ENCODE data around the gene RAD51B.

GRCh38 chr14:68598089-68598488 lies 778.5 kb downstream of the RAD51B start:
- TF ChIP-seq CTCF (conservative IDR thresholded peaks at IDR 0.05; ENCODE audit: low read depth, low read length) (no peak), EZH2 (IDR thresholded peaks at IDR 0.05; ENCODE audit: low read length, unreplicated experiment) (no peak), EZH2phosphoT487 (IDR thresholded peaks at IDR 0.05; ENCODE audit: borderline replicate concordance, low read length) (no peak)

Measured in PC-3 (cell line).